GM12878 (cell line): ENCODE data around the gene STOML2. TPM values are rescaled to one million over a fixed set of nuclear protein-coding genes. Genes with fewer than 3 reads are reported as not detected.
A peak's percentile ranks its signal among the peaks of the same experiment; 100 is the strongest.

Source experiments
- ATAC-seq: fragments of 200-7000 bp; cut with Tn5 transposase; 3 replicates; pipeline ENCODE4 v1.9.1; 2020; ENCODE audit warnings: mild to moderate bottlenecking, moderate library complexity
- BruUV-seq: library from RNA; stranded (reverse); fragments of 400-500 nt; replicated peaks from 2 replicates; lab custom pipeline; 2021; lab: Mats Ljungman, UMichigan
- CTCF ChIA-PET: fragments of 300-600 bp; sonication (Branson Sonifier 250); formaldehyde crosslinking; extraction: SDS; loops from one replicate; lab custom pipeline; 2021; ENCODE audit warnings: inconsistent platforms; lab: Yijun Ruan, JAX
- POLR2A ChIA-PET: fragments of 350-600 bp; formaldehyde crosslinking; extraction: SDS; loops from one replicate; lab custom pipeline; 2021; ENCODE audit warnings: inconsistent platforms; lab: Charles Lee
- RAD21 ChIA-PET: fragments of 300-600 bp; sonication (Branson Sonifier 250); formaldehyde crosslinking; loops from one replicate; lab custom pipeline; 2023; ENCODE audit warnings: antibody characterized with exemption; ENCODE audit not compliant: unreplicated experiment; lab: Charles Lee
- SMC1A ChIA-PET: fragments of 300-600 bp; sonication (Branson Sonifier 250); formaldehyde crosslinking; loops from one replicate; lab custom pipeline; 2023; ENCODE audit not compliant: unreplicated experiment, uncharacterized antibody; lab: Charles Lee
- DNase-seq: peaks from one replicate; pipeline ENCODE4 v3.0.0-alpha.2; 2011; ENCODE audit warnings: low read depth, low spot score
- FAIRE-seq: peaks from 3 replicates; lab custom pipeline; 2011; peaks lifted over from hg19 to GRCh38; lab: Jason Lieb, UNC
- H2AFZ ChIP-seq: 2 replicates; pipeline ENCODE4 v1.6.0; 2011; ENCODE audit warnings: low read depth, low read length, control low read depth; ENCODE audit not compliant: control insufficient read depth
- H3K27ac ChIP-seq: 2 replicates; pipeline ENCODE4 v1.5.1; 2011; ENCODE audit warnings: control low read depth; ENCODE audit not compliant: control insufficient read depth, insufficient read depth
- H3K27me3 ChIP-seq, 2 experiments: replicated peaks in 1 of 2; 2 replicates each; pipeline versions ENCODE4 v1.6.0 to v1.6.1; 2011; ENCODE audit warnings: low read length in 1 of 2; ENCODE audit not compliant: control insufficient read depth in 2 of 2, insufficient read depth in 2 of 2
- H3K36me3 ChIP-seq, 2 experiments: 2 replicates each; pipeline ENCODE4 v1.5.1; 2011; ENCODE audit warnings: low read length in 1 of 2; ENCODE audit not compliant: control insufficient read depth in 2 of 2, insufficient read depth in 2 of 2
- H3K4me1 ChIP-seq: 2 replicates; pipeline ENCODE4 v1.6.1; 2011; ENCODE audit warnings: mild to moderate bottlenecking, low read length, moderate library complexity, mixed read lengths; ENCODE audit not compliant: control insufficient read depth, insufficient read depth
- H3K4me2 ChIP-seq: 2 replicates; pipeline ENCODE4 v1.6.0; 2011; ENCODE audit warnings: control low read depth; ENCODE audit not compliant: control insufficient read depth, insufficient read depth
- H3K4me3 ChIP-seq: fragments of 200-600 bp; sonication (generic); 2 replicates; pipeline ENCODE4 v1.5.1; 2016
- H3K79me2 ChIP-seq: 2 replicates; pipeline ENCODE4 v1.6.0; 2011; ENCODE audit warnings: low read length; ENCODE audit not compliant: control insufficient read depth, insufficient read depth
- H3K9ac ChIP-seq: 2 replicates; pipeline ENCODE4 v1.8.0; 2011; ENCODE audit warnings: low read length, control low read depth, mixed read lengths; ENCODE audit not compliant: control insufficient read depth, insufficient read depth
- H3K9me3 ChIP-seq: replicated peaks from 3 replicates; pipeline ENCODE4 v1.5.1; 2011; ENCODE audit warnings: mild to moderate bottlenecking, low read length; ENCODE audit not compliant: control insufficient read depth, insufficient read depth
- H4K20me1 ChIP-seq: 2 replicates; pipeline ENCODE4 v1.6.0; 2011; ENCODE audit not compliant: control insufficient read depth, insufficient read depth
- BHLHE40 ChIP-seq, 2 experiments: fragments of 450-650 bp in 1 of 2; IDR thresholded peaks; 2 replicates each; pipeline ENCODE4 v1.6.1; 2011 to 2017; ENCODE audit warnings: low read depth in 2 of 2, borderline replicate concordance in 1 of 2, improper control_type of control experiment in 1 of 2, low read length in 1 of 2, mild to moderate bottlenecking in 1 of 2
- ESRRA ChIP-seq: IDR thresholded peaks from 2 replicates; pipeline ENCODE4 v1.6.1; 2012; ENCODE audit warnings: mild to moderate bottlenecking, low read length, improper control_type of control experiment
- POLR2A ChIP-seq: IDR thresholded peaks from 2 replicates; pipeline ENCODE4 v1.6.1; 2011; ENCODE audit warnings: low read depth, mild to moderate bottlenecking, low read length
- WGBS: methylation state at CpG from one replicate; pipeline ENCODE4 v1.1.6; 2016; ENCODE audit warnings: low lambda C conversion rate; ENCODE audit not compliant: insufficient replicate concordance, insufficient coverage; ENCODE audit errors: missing lambda C conversion rate; 5-methylcytosine and 5-hydroxymethylcytosine counted together
- in situ Hi-C: fragments of 300-500 bp; cut with MboI; formaldehyde crosslinking; loops from 9 replicates; pipeline ENCODE4 v1.14.3; 2018; ENCODE audit warnings: mixed read lengths
- intact Hi-C: fragments of 100-400 bp; cut with micrococcal nuclease; formaldehyde crosslinking; loops from one replicate; pipeline ENCODE4 v1.14.2; 2022; ENCODE audit not compliant: unreplicated experiment
- polyA plus RNA-seq, 11 experiments: library from polyadenylated mRNA; depleted of rRNA in 4 of 11; unstranded in 6 of 11; stranded (reverse) in 5 of 11; fragments of >200 nt; fragmentation: Nextera tagmentation in 4 of 11; fragmentation: Illumina TruSeq in 1 of 11; extraction: Ambion mirVana in 4 of 11; extraction: Trizol in 1 of 11; gene quantifications; 1 replicate in 1 of 11; 2 replicates in 10 of 11; pipeline versions ENCODE4 v1.2.1 to v1.2.3, GENCODE V29; 2011 to 2016; ENCODE audit warnings: inconsistent platforms in 2 of 11, missing spikeins in 2 of 11, low read depth in 1 of 11
- total RNA-seq, 4 experiments: library from RNA; depleted of rRNA in 3 of 4; stranded (reverse); fragments of >200 nt in 3 of 4; fragmentation: Illumina TruSeq in 1 of 4; extraction: Trizol in 1 of 4; gene quantifications; 2 replicates each; pipeline versions ENCODE4 v1.2.1 to v1.2.3, GENCODE V29; 2013 to 2021

STOML2 gene
- total and polyA plus RNA-seq, 10 of the 15 experiments (the other 5 are each of a cell fraction or from before 2014, with no cell fraction given) = 112 to 284 (median 207) TPM

DNA sequence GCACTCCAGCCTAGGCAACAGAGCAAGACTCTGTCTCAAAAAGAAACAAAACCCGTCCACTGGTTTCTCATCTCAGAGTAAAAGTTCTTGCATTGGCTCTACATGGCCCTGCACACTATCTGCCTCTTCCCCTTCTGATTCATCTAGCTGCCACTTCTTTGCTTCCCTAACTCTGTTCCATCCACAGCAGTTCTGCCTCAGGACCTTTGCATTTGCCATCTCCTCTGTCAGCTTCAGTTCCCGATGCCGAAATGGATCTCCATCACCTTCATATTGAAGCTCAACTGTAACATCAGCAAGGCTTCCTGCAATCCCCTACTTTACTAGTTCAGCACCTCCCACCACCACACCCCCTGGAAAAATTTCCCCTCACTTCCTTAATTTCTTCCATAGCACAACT, 5.4 kb downstream of the STOML2 start:
- H3K9ac ChIP-seq = no peak overlapping the region
- CTCF ChIA-PET = interaction anchor here (0.8 to 3.2 kb wide), 9 partner anchors 11 to 379 kb away, joined by 4 to 19 read pairs (median 7); partner anchors contain the start of genes DNAJB5, FANCG and VCP
- no peak for FAIRE-seq
- ATAC-seq = no peak
- TF ChIP-seq BHLHE40 (IDR thresholded peaks at IDR 0.05; ENCODE audit: borderline replicate concordance in 1 of 2, low read depth in 2 of 2, low read length in 1 of 2) (no peak), ESRRA (no peak), POLR2A (0 out of 2 replicates have a peak, but pooled peaks have one; percentile 17)
- TF ChIP-seq, all 136 proteins: peak for 1
- in situ Hi-C loops (loop anchor here (5.0 kb wide), 1 partner anchor 195 kb away; no protein-coding TSS in a partner anchor), intact Hi-C loops (loop anchor here (2.0 to 5.0 kb wide), 2 partner anchors 17 to 110 kb away; partner anchors contain the start of genes ATOSB and DNAJB5)
- ChIA-PET RAD21 (interaction anchor here (0.9 to 1.9 kb wide), 3 partner anchors 18 to 198 kb away, joined by 3 to 5 read pairs (median 3); partner anchors contain the start of genes ATOSB and DNAJB5), POLR2A (interaction anchor here (0.7 to 6.7 kb wide), 3 partner anchors 18 to 1573 kb away, joined by 3 to 35 read pairs (median 4); partner anchors contain the start of gene FANCG), SMC1A (interaction anchor here (1.9 to 2.4 kb wide), 3 partner anchors 20 to 198 kb away, joined by 8 to 17 read pairs (median 14); partner anchors contain the start of gene VCP)
- Histone ChIP-seq H3K79me2 (peaks cover 18% of the 10 kb centered on the region), H3K36me3 (peaks cover 7 to 16% of the 10 kb centered on the region in 2 experiments), H3K4me2 (no peak overlapping the region), H3K27ac (no peak overlapping the region), H3K9me3 (no peaks in the 10 kb centered on the region), H3K4me1 (peaks cover 7% of the 10 kb centered on the region), H3K4me3 (no peak overlapping the region), H3K27me3 (no peaks in the 10 kb centered on the region), H2AFZ (no peak overlapping the region), H4K20me1 (no peaks in the 10 kb centered on the region)
- no peak for DNase-seq
- 65% methylated on average over 3 of the region's 3 CpGs for WGBS
- no TSS peak for BruUV-seq
